Osteocyte (in vitro differentiated cells): Measurements from ENCODE around the gene GATAD2B. TPM values are rescaled to one million over a fixed set of nuclear protein-coding genes. Genes with fewer than 3 reads are reported as not detected.

Source experiments
- DNase-seq: peaks from one replicate; pipeline ENCODE4 v3.0.0; 2021; ENCODE audit warnings: mixed read lengths; ENCODE audit not compliant: unreplicated experiment; ENCODE audit errors: extremely low spot score
- H3K27ac Mint-ChIP-seq: one replicate; pipeline ENCODE4 v1.8.0; 2021; ENCODE audit warnings: mild to moderate bottlenecking, mixed read lengths; ENCODE audit not compliant: unreplicated experiment
- H3K27me3 Mint-ChIP-seq: one replicate; pipeline ENCODE4 v1.8.0; 2021; ENCODE audit warnings: mixed read lengths; ENCODE audit not compliant: unreplicated experiment
- H3K36me3 Mint-ChIP-seq: one replicate; pipeline ENCODE4 v1.8.0; 2021; ENCODE audit warnings: mixed read lengths; ENCODE audit not compliant: unreplicated experiment
- H3K4me1 Mint-ChIP-seq: one replicate; pipeline ENCODE4 v1.8.0; 2021; ENCODE audit warnings: mixed read lengths; ENCODE audit not compliant: unreplicated experiment
- H3K4me3 Mint-ChIP-seq: one replicate; pipeline ENCODE4 v1.8.0; 2021; ENCODE audit warnings: mild to moderate bottlenecking, moderate library complexity, mixed read lengths; ENCODE audit not compliant: unreplicated experiment
- H3K9me3 Mint-ChIP-seq: one replicate; pipeline ENCODE4 v1.8.0; 2021; ENCODE audit warnings: mixed read lengths; ENCODE audit not compliant: unreplicated experiment
- CTCF ChIP-seq: fragments of 200-600 bp; sonication (generic); IDR thresholded peaks from 2 replicates; pipeline ENCODE4 v1.5.0; 2021; ENCODE audit warnings: antibody characterized with exemption, mild to moderate bottlenecking, moderate library complexity
- total RNA-seq: library from RNA; stranded (reverse); gene quantifications from 2 replicates; pipeline ENCODE4 v1.2.1, GENCODE V29; 2021

Gene GATAD2B
- total RNA-seq, 1 donor from 2014 or later: 66.7 TPM

DNA sequence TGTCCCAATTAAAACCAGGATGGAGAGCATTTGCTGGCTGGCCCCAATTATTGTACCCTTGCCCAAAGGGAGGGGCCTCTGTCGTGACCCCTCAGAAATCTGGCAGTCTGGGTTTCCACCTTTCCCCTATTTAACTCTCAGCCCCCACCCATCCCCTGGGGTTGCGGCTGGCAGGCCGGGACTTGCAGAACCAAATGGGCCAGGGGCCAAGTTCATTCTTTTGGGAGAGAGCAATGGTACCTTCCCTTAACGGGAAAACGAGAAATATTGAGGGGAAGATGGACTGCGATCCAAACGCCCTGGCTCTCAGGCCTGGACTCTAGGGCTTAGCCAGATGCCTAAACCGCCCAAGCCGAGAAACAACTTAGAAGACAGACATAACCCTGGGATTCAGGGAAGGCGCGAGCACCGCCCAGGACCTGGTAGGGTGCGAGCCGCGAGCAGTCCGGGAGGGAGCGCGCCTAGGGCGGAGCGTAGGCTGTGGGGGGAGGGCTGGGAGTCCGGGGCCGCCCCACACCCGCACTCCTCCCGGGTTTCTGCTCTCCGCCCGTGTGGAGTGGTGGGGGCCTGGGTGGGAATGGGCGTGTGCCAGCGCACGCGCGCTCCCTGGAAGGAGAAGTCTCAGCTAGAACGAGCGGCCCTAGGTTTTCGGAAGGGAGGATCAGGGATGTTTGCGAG is 147.9 kb downstream of the GATAD2B start, which contains the start of gene SLC27A3:
Gene SLC27A3, plus strand, starts transcription at position 628 of the 678 bp plus-strand sequence. CDS start 91 bp downstream, outside the sequence.
- Mint-ChIP-seq H3K27me3 (no peaks in the 10 kb centered on the region), H3K27ac (peak within 1 kb of the TSS; percentile 48), H3K9me3 (no peaks in the 10 kb centered on the region), H3K4me1 (peaks cover 23% of the 10 kb centered on the region), H3K4me3 (peak within 1 kb of the TSS; percentile 74), H3K36me3 (peaks cover 6% of the 10 kb centered on the region)
- no peak for DNase-seq
- no peak for TF ChIP-seq CTCF

DNA sequence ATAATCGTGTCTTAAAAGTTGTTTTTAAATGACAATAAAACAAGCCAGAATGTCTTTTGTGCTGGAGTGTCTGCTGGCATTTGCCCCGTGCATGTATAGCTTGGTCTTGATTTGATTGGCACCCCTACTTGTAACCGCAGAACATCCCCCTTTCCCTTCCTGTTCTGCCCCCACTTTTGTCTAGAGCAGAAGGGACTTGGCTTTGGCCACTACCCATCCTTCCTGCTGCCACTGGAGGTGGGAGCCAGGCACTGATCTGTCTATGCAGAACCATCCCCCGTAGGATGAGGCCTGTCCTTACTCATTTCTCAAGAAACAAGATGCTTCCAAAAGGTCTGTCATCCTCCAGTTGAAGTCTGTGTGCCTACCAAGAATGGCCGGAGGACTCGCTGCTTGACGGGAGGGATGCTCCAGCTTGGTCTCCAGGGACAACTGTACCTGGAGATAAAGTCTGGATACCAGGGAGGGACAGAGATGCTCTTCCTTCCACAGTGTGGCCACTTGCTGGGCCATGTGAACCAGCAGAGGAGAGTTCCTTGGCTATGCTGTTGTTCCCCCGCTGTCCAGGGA is 148.7 kb downstream of the GATAD2B start:
- H3K4me3 Mint-ChIP-seq: no peak overlapping the region
- DNase-seq: no peak
- TF ChIP-seq CTCF: no peak
- H3K36me3 Mint-ChIP-seq: peaks cover 13% of the 10 kb centered on the region
- H3K27me3 Mint-ChIP-seq: no peaks in the 10 kb centered on the region
- H3K4me1 Mint-ChIP-seq: peaks cover 23% of the 10 kb centered on the region
- no peaks in the 10 kb centered on the region for H3K9me3 Mint-ChIP-seq
- H3K27ac Mint-ChIP-seq: no peak overlapping the region

DNA sequence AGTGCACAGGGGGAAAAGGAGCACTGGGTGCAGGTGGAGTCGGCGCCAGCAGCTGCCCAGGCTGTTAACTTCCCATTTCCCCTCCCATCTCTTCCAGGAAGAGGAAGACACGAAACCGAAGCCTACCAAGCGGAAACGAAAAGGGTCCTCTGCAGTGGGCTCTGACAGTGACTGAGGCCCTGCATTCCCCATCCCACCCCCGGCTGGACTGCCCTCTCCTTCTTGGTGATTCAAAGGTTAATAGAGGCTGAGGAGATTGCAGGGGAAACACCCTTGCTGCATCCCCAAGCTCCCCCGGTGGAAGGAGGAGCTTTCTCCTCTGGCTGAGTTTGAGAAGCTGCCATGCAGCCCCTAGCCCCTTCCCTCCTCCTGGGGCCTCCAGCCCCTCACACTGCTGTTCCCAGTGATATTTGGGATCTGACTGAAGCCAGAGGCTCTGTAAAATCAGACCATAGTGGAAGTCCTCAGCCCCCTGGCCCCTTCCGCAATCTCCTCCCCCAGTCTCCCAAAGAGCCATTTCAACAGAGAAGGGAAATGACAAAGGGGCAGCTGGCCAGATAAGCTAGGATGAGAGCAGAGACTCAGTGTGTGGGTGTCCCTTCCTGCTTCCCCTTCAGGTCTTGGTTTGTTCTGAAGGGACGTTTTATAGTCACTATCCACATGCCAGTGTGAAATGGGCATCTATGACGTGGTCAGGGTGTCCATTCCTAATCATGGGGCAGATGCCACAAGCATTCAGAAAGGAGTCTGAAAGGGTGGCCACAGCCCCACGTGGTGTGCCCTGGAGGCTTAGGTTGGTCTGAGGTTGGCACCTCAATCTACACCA is 149.5 kb downstream of the GATAD2B start:
- H3K27me3 Mint-ChIP-seq: no peaks in the 10 kb centered on the region
- no peak overlapping the region for H3K27ac Mint-ChIP-seq
- peaks cover 19% of the 10 kb centered on the region for H3K36me3 Mint-ChIP-seq
- peaks cover 23% of the 10 kb centered on the region for H3K4me1 Mint-ChIP-seq
- no peak for TF ChIP-seq CTCF
- H3K4me3 Mint-ChIP-seq: no peak overlapping the region
- DNase-seq: no peak
- H3K9me3 Mint-ChIP-seq: no peaks in the 10 kb centered on the region

GRCh38 chr1:153771841-153772593 is 150.8 kb downstream of the GATAD2B start:
- peak; percentile 52 for TF ChIP-seq CTCF
- H3K9me3 Mint-ChIP-seq: no peaks in the 10 kb centered on the region
- no peak overlapping the region for H3K4me3 Mint-ChIP-seq
- H3K4me1 Mint-ChIP-seq: peaks cover 19% of the 10 kb centered on the region
- H3K36me3 Mint-ChIP-seq: peaks cover 29% of the 10 kb centered on the region
- no peaks in the 10 kb centered on the region for H3K27me3 Mint-ChIP-seq
- no peak overlapping the region for H3K27ac Mint-ChIP-seq
- DNase-seq: no peak
